Activated T-helper 1 cell treated with anti-CD3 and anti-CD28 coated beads, Interleukin-2, amount 50 U/mL, for 16 hours (primary cell): Measurements from ENCODE around the gene TRPM8.

ENCODE experiments used
- DNase-seq, 2 donors: peaks; one replicate each; pipeline ENCODE4 v3.0.0-alpha.2; 2020; ENCODE audit warnings: low read depth in 1 of 2, low spot score in 1 of 2

Gene TRPM8

DNA sequence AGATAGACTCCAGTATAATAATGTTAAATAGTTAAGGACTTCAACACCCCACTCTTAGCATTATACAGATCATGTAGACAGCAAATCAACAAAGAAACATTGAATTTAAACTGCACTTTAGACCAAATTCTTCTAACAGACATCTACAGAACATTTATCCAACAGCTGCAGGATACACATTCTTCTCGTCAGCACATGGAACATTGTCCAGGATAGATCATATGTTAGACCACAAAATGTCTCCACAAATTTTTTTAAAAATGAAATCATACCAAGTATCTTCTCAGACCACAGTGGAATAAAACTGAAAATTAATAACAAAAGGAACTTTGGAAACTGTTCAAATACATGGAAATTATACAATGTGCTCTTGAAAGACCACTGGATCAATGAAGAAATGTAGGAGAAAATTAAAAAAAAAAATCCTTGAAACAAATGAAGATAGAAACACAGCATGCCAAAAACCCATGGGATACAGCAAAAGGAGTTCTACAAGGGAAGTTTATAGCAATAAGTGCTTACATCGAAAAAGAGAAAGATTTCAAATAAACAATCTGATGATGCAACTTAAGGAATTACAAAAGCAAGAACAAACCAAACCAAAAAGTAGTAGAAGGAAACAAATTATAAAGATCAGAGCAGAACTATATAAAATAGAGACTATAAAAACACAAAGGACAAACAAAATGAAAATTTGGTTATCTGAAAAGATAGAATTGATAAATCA is 121.1 kb downstream of the TRPM8 start:
- DNase-seq: no peak

DNA sequence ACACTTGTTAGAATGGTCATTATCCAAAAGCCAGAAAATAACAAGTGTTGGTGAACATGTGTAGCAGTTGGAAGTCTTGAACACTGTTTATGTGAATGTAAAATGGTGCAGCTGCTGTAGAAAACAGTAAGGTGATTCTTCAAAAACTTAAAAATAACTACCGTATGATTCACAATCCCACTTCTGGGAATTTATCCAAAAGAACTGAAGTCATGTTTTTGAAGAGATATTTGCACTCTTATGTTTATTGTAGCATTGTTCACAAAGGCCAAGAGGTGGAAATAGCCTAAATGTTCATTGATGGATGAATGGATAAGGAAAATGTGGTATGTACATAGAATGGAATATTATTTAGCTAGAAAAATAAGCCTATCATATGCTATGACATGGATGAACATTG is 127.0 kb downstream of the TRPM8 start:
- no peak for DNase-seq

DNA sequence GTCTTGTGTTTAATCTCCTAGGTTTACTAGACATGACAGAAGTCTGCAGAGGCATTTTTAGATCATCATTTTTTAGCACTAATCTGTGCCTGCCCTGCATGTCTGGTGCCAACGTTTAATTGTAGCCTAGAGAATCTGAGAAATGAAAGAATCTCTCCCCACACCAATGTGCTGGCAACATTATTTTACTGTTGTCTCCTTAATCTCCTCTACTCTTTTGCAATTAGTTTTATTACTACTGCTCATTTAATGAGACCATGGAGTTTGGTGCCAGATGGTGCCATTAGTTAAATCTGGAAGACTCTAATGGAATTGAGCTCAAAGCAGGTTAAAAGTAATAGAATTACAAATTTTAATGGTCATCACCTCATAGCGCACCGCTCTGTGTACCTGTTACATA is 129.3 kb downstream of the TRPM8 start:
- no peak for DNase-seq

DNA sequence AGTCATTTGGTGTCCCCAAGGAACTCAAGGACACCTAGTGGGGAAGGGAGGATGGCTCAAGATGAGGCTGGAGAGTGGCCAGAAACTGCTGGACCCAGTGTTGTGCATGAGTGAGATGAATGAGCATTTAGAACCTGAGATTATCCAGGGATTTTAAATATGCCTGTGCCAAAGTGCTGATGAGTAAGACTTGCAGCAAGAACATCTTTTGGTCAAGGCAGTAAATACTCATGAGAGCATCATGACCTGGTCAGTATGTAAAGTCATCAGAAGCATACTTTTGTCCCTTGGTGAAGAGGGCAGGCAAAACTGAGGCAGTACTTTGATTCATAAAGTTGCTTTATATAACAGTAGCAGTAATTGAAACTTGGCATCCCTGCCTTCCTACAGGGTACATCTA is 130.2 kb downstream of the TRPM8 start:
- no peak for DNase-seq

DNA sequence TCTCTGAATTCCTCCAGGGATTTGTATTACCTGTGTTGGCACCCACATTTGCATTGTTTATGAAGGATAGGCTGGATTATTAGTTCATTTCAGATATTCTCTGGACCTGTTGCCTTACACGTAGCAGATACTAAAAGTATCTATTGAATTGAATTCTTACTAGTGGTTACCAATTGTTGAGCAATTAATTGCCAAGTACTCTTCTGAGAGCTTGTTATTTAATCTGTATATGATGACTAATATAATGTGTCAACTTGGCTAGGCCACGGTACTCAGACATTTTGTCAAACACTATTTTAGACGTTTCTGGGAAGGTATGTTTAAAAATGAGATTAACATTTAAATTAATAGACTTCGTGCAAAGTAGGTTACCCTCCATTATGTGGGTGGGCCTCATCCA is 130.9 kb downstream of the TRPM8 start:
- no peak for DNase-seq

DNA sequence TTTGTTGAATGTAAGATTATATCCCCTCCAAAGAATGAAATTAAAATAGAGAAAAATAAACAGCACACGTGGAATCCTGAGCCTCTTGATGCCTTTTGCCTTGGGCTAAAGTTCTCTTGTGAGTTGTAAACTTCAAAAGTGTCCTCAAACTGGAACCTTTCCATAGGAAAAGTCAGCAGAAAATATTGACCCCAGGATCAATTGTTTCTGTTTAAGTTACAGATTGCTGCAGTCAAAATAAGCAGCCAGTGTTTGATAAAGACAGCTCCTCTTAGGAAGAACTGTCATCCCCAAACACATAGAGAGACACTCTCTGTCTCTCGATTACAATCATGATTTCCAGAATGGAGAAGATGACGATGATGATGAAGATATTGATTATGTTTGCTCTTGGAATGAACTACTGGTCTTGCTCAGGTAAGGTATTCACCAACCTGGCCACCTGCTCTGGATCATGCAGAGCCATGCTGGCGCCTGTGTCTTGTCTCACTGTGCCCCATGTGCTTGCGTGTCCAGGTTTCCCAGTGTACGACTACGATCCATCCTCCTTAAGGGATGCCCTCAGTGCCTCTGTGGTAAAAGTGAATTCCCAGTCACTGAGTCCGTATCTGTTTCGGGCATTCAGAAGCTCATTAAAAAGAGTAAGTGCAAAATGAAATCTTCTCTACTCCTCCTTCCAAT is 133.4 kb downstream of the TRPM8 start, which contains the start of gene SPP2:
SPP2 (plus strand) TSS at position 248 of the 681 bp plus-strand sequence; CDS start at position 333, 85 bp downstream.
- DNase-seq: no peak

DNA sequence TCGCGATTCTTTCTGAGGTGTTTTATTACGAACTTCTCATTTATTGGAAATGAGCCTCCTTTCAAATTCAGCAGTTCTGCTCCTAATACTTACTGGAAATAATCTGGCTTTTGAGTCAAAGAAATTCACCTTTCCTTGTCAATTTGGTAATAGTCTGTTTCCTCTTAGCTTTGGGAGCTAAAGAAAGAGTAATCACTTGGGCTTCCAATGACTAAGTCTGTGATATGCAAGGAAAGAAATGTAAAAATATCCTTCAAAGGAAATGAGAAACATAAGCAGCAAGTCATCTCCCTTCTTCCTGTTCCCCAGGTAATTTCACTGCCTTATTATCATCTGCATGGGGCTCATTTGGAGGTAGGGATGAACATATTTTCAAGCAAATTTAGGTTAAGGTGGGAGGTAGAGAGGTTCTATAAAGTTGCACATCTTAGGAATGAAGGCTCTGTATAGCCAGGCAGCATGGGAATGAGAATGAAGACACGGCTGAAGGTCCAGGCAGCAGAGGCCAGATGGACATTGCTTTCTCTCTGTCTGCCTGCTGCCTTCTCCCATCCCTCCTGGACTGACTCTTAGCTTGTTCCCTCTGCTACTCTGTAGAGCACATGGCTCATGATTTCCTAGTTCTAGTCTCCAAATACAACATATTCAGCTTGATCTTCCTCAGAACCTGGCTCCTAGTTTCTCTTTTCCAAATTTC is 134.3 kb downstream of the TRPM8 start:
- no peak for DNase-seq

DNA sequence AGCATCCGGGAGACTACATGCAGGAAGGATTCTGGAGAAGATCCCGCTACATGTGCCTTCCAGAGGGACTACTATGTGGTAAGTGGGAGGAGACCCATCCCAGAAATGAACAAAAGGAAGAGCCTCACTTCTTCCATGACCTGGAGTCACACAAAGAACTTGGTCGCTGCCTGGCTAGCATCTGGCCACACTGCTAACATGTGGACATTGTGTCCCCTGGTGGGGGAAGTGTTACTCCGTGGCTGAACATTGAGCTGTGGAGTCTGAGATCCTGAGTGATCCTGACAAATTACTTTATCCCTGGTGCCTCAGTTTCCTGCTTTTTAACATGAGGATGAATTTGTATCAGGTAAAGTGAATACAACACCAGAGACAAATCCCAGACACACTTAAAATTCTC is 141.7 kb downstream of the TRPM8 start:
- no peak for DNase-seq

DNA sequence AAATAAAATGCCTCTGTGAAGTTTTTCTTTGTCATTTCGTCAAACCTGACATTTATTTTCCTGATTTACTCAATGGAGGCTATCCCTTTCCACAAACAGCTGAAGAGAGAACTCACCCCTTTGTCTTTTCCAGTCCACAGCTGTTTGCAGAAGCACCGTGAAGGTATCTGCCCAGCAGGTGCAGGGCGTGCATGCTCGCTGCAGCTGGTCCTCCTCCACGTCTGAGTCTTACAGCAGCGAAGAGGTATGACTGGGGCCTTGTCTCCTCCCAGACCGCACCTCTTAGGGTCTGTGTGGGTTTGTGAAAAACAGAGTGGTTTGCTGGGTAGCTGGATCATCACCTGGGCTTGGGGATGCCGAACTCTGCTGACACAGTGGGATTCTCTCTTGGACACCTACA is 143.1 kb downstream of the TRPM8 start:
- DNase-seq: no peak

DNA sequence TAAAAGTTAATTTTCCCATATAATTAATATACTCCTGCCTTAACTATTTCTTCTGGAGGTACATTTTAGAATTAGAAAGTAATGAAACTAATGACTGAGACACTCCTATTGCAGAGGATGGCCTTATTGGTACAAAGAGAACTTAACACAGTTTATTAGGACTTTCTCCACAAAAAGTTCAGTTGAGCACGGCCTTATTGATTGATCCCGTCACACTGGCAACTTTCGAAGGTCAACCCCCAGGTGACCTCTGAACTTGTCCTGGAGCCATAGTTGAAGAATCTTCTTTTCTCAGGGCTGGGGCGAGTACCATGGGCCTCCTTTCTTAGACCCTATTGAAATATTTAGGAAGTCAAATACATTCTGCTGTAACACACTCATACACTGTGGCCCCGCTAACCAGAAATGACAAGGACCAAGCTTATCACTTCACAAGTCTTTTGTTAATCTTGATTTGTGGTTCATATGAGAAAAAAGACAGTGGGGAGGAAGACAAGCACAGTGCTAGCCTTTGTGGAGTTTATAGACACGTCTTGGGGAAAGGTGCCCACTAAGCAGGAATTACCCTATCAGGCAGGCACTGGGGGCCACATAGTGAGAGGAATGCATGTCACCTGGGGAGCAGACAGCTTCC is 144.6 kb downstream of the TRPM8 start:
- no peak for DNase-seq

DNA sequence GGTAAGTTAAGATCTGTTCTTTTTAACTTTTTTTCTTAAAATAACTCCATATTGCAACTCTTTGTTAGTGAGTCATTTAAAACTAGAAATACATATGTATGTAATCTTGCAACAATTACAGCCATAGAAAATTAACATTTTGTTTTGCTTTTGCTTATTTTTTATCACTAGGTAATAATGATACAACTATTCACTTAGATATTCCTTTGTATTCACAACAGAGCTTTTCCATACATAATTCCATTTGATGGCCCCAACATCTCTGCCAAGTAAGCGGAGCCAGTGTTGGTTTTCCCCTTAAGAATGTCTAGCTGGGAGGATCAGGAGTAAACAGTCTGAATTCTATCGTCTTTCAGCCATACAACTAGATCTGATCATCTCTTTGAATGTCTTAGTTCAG is 149.4 kb downstream of the TRPM8 start:
- DNase-seq: no peak
